ENCODE data around the gene APIP. TPM values are rescaled to one million over a fixed set of nuclear protein-coding genes. Genes with fewer than 3 reads are reported as not detected.

The APIP gene
- total RNA-seq, 2 donors from 2014 or later = 23.9 to 33.1 TPM

GRCh38 chr11:34948696-34949095, 32.5 kb upstream of the APIP start:
- Histone ChIP-seq H3K27ac (no peak overlapping the region), H3K27me3 (replicated peaks; ENCODE audit: insufficient read depth) (no peaks in the 10 kb centered on the region), H3K4me1 (replicated peaks) (no peaks in the 10 kb centered on the region), H3K4me3 (no peak overlapping the region), H3K9me3 (no peaks in the 10 kb centered on the region), H3K36me3 (no peaks in the 10 kb centered on the region)
- intact Hi-C loops (cut with DNase I) = no loop called here
- DNase-seq (ENCODE audit: low spot score) = no peak
- TF ChIP-seq CTCF (IDR thresholded peaks at IDR 0.05) = no peak
- TF ChIP-seq POLR2AphosphoS5 (IDR thresholded peaks at IDR 0.05) = no peak
- TF ChIP-seq POLR2A (IDR thresholded peaks at IDR 0.05) = no peak

GRCh38 chr11:34944692-34945091, 28.5 kb upstream of the APIP start:
- intact Hi-C loops (cut with DNase I) = no loop called here
- no peak for DNase-seq (ENCODE audit: low spot score)
- Histone ChIP-seq H3K4me1 (replicated peaks) (no peaks in the 10 kb centered on the region), H3K9me3 (no peaks in the 10 kb centered on the region), H3K36me3 (no peaks in the 10 kb centered on the region), H3K27ac (no peak overlapping the region), H3K4me3 (no peak overlapping the region), H3K27me3 (replicated peaks; ENCODE audit: insufficient read depth) (no peaks in the 10 kb centered on the region)
- WGBS = 100% methylated on average over 1 of the region's 1 CpG
- TF ChIP-seq CTCF (IDR thresholded peaks at IDR 0.05) = no peak
- no peak for TF ChIP-seq POLR2A (IDR thresholded peaks at IDR 0.05)

- Histone ChIP-seq H3K27me3 (replicated peaks; ENCODE audit: insufficient read depth) (no peaks in the 10 kb centered on the region), H3K4me1 (replicated peaks) (no peaks in the 10 kb centered on the region), H3K27ac (no peak overlapping the region), H3K9me3 (no peaks in the 10 kb centered on the region), H3K36me3 (no peaks in the 10 kb centered on the region), H3K4me3 (no peak overlapping the region)
- 95% methylated on average over 13 of the region's 13 CpGs for WGBS
- TF ChIP-seq POLR2A (IDR thresholded peaks at IDR 0.05) (no peak), CTCF (IDR thresholded peaks at IDR 0.05) (no peak), POLR2AphosphoS5 (IDR thresholded peaks at IDR 0.05) (no peak)
- intact Hi-C loops (cut with DNase I) = no loop called here
- DNase-seq (ENCODE audit: low spot score) = no peak
These were observed 25.5 kb upstream of the APIP start for GRCh38 chr11:34941688-34942087.

GRCh38 chr11:34940026-34940677, 24.0 kb upstream of the APIP start:
- H3K9me3 ChIP-seq = no peaks in the 10 kb centered on the region
- TF ChIP-seq POLR2AphosphoS5 (IDR thresholded peaks at IDR 0.05) = no peak
- TF ChIP-seq POLR2A (IDR thresholded peaks at IDR 0.05) = no peak
- TF ChIP-seq CTCF (IDR thresholded peaks at IDR 0.05) = no peak
- no peaks in the 10 kb centered on the region for H3K36me3 ChIP-seq
- no peak for DNase-seq (ENCODE audit: low spot score)
- WGBS = 75% methylated on average over 4 of the region's 4 CpGs
- H3K4me3 ChIP-seq = no peak overlapping the region
- no peak overlapping the region for H3K27ac ChIP-seq
- no peaks in the 10 kb centered on the region for H3K4me1 ChIP-seq (replicated peaks)
- intact Hi-C loops (cut with DNase I) = no loop called here
- H3K27me3 ChIP-seq (replicated peaks; ENCODE audit: insufficient read depth) = no peaks in the 10 kb centered on the region

GRCh38 chr11:34938611-34939010, 22.4 kb upstream of the APIP start:
- H3K4me1 ChIP-seq (replicated peaks) = no peaks in the 10 kb centered on the region
- H3K4me3 ChIP-seq = no peak overlapping the region
- TF ChIP-seq CTCF (IDR thresholded peaks at IDR 0.05) = no peak
- no peak for TF ChIP-seq POLR2AphosphoS5 (IDR thresholded peaks at IDR 0.05)
- no peak for TF ChIP-seq POLR2A (IDR thresholded peaks at IDR 0.05)
- H3K27me3 ChIP-seq (replicated peaks; ENCODE audit: insufficient read depth) = no peaks in the 10 kb centered on the region
- intact Hi-C loops (cut with DNase I) = loop anchor here (10.0 kb wide), 1 partner anchor 196 kb away; the partner anchor contains the start of gene CD44
- no peak overlapping the region for H3K27ac ChIP-seq
- WGBS = 59% methylated on average over 1 of the region's 1 CpG
- H3K9me3 ChIP-seq = no peaks in the 10 kb centered on the region
- no peaks in the 10 kb centered on the region for H3K36me3 ChIP-seq
- DNase-seq (ENCODE audit: low spot score) = no peak
